HEK293 (cell line): ENCODE results near the gene HLA-DQB2.
A peak's percentile ranks its signal among the peaks of the same experiment; 100 is the strongest.

Source experiments
- BCL11B ChIP-seq: fragments of 450-650 bp; formaldehyde crosslinking; IDR thresholded peaks from 2 replicates; pipeline ENCODE4 v1.5.1; 2016; ENCODE audit warnings: low read depth, missing biosample characterization, missing genetic modification characterization
- CTCF ChIP-seq: fragments of 450-650 bp; formaldehyde crosslinking; IDR thresholded peaks from 2 replicates; pipeline ENCODE4 v1.5.1; 2016; ENCODE audit warnings: missing biosample characterization, missing genetic modification characterization
- KLF17 ChIP-seq: fragments of 450-650 bp; formaldehyde crosslinking; IDR thresholded peaks from 2 replicates; pipeline ENCODE4 v1.5.1; 2016; ENCODE audit warnings: missing biosample characterization, missing genetic modification characterization
- PBX3 ChIP-seq: sonication (generic); formaldehyde crosslinking; IDR thresholded peaks from 2 replicates; pipeline ENCODE4 v1.8.1; 2022; ENCODE audit warnings: mild to moderate bottlenecking, moderate library complexity, missing genetic modification reagents
- SP3 ChIP-seq: fragments of 450-650 bp; formaldehyde crosslinking; IDR thresholded peaks from 2 replicates; pipeline ENCODE4 v1.5.1; 2016; ENCODE audit warnings: missing biosample characterization, missing genetic modification characterization
- ZNF280D ChIP-seq: fragments of 450-650 bp; formaldehyde crosslinking; IDR thresholded peaks from 2 replicates; pipeline ENCODE4 v1.5.1; 2016; ENCODE audit warnings: missing biosample characterization, missing genetic modification characterization
- ZNF302 ChIP-seq: fragments of 450-650 bp; formaldehyde crosslinking; IDR thresholded peaks from 2 replicates; pipeline ENCODE4 v1.5.1; 2016; ENCODE audit warnings: missing biosample characterization, missing genetic modification characterization, low read depth
- ZNF654 ChIP-seq: fragments of 450-650 bp; formaldehyde crosslinking; IDR thresholded peaks from 2 replicates; pipeline ENCODE4 v1.5.1; 2016; ENCODE audit warnings: low read depth, missing biosample characterization, missing genetic modification characterization
- ZNF658 ChIP-seq: fragments of 450-650 bp; formaldehyde crosslinking; IDR thresholded peaks from 2 replicates; pipeline ENCODE4; 2016; ENCODE audit warnings: missing biosample characterization, missing genetic modification characterization
- ZNF660 ChIP-seq: fragments of 450-650 bp; IDR thresholded peaks from 2 replicates; pipeline ENCODE4 v1.5.1; 2018; ENCODE audit warnings: missing biosample characterization, mild to moderate bottlenecking, missing genetic modification characterization
- ZNF704 ChIP-seq: fragments of 450-650 bp; formaldehyde crosslinking; IDR thresholded peaks from 2 replicates; pipeline ENCODE4 v1.5.1; 2016; ENCODE audit warnings: missing biosample characterization, missing genetic modification characterization
- ZNF785 ChIP-seq: fragments of 450-650 bp; formaldehyde crosslinking; IDR thresholded peaks from 2 replicates; pipeline ENCODE4 v1.5.1; 2016; ENCODE audit warnings: missing biosample characterization, missing genetic modification characterization
- ZSCAN23 ChIP-seq: fragments of 450-650 bp; formaldehyde crosslinking; IDR thresholded peaks from 2 replicates; pipeline ENCODE4 v1.5.1; 2016; ENCODE audit warnings: missing biosample characterization, missing genetic modification characterization
- ZSCAN30 ChIP-seq: fragments of 450-650 bp; IDR thresholded peaks from 2 replicates; pipeline ENCODE4 v1.5.1; 2018; ENCODE audit warnings: missing biosample characterization, mild to moderate bottlenecking, missing genetic modification characterization, moderate library complexity
- TF ChIP-seq, protein P1 (sequence below): fragments of 450-650 bp; formaldehyde crosslinking; IDR thresholded peaks from 2 replicates; pipeline ENCODE4 v1.5.1; 2016; ENCODE audit warnings: missing biosample characterization, missing genetic modification characterization, borderline replicate concordance

Gene HLA-DQB2

GRCh38 chr6:32785781-32786533 is 22.6 kb upstream of the HLA-DQB2 start (continued):
- peak; percentile 41; the same call in 1 of the 2 replicates for TF ChIP-seq CTCF (tag by site-specific recombination)
- TF ChIP-seq ZNF785 (tag by site-specific recombination): no peak
- TF ChIP-seq ZNF302 (tag by site-specific recombination): no peak
- no peak for TF ChIP-seq SP3 (tag by site-specific recombination)
- TF ChIP-seq ZSCAN23 (tag by site-specific recombination): no peak
- no peak for TF ChIP-seq ZNF280D (tag by site-specific recombination)
- peak; percentile 44; the same call in 1 of the 2 replicates for TF ChIP-seq ZNF660
- TF ChIP-seq PBX3 (CRISPR knock-in tag): no peak
- no peak for TF ChIP-seq BCL11B (tag by site-specific recombination)
- TF ChIP-seq, protein P1, sequence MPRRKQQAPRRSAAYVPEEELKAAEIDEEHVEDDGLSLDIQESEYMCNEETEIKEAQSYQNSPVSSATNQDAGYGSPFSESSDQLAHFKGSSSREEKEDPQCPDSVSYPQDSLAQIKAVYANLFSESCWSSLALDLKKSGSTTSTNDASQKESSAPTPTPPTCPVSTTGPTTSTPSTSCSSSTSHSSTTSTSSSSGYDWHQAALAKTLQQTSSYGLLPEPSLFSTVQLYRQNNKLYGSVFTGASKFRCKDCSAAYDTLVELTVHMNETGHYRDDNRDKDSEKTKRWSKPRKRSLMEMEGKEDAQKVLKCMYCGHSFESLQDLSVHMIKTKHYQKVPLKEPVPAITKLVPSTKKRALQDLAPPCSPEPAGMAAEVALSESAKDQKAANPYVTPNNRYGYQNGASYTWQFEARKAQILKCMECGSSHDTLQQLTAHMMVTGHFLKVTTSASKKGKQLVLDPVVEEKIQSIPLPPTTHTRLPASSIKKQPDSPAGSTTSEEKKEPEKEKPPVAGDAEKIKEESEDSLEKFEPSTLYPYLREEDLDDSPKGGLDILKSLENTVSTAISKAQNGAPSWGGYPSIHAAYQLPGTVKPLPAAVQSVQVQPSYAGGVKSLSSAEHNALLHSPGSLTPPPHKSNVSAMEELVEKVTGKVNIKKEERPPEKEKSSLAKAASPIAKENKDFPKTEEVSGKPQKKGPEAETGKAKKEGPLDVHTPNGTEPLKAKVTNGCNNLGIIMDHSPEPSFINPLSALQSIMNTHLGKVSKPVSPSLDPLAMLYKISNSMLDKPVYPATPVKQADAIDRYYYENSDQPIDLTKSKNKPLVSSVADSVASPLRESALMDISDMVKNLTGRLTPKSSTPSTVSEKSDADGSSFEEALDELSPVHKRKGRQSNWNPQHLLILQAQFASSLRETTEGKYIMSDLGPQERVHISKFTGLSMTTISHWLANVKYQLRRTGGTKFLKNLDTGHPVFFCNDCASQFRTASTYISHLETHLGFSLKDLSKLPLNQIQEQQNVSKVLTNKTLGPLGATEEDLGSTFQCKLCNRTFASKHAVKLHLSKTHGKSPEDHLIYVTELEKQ (tag by site-specific recombination): no peak
- TF ChIP-seq ZNF654: peak; percentile 95
- 0 out of 2 replicates have a peak, but pooled peaks have one; percentile 17 for TF ChIP-seq ZSCAN30 (tag by site-specific recombination)
- TF ChIP-seq KLF17 (tag by site-specific recombination): no peak
- TF ChIP-seq ZNF658: no peak
- TF ChIP-seq ZNF704: no peak
- TF ChIP-seq, all 188 proteins: peak for 9
